GM18907 (cell line): Measurements from ENCODE around the gene BCAN.

Experiments used
- ATAC-seq: cut with Tn5 transposase; IDR thresholded peaks from one replicate; pipeline ENCODE4 v1.9.1; 2021; ENCODE audit warnings: mild to moderate bottlenecking, moderate library complexity; ENCODE audit not compliant: unreplicated experiment

BCAN gene

DNA sequence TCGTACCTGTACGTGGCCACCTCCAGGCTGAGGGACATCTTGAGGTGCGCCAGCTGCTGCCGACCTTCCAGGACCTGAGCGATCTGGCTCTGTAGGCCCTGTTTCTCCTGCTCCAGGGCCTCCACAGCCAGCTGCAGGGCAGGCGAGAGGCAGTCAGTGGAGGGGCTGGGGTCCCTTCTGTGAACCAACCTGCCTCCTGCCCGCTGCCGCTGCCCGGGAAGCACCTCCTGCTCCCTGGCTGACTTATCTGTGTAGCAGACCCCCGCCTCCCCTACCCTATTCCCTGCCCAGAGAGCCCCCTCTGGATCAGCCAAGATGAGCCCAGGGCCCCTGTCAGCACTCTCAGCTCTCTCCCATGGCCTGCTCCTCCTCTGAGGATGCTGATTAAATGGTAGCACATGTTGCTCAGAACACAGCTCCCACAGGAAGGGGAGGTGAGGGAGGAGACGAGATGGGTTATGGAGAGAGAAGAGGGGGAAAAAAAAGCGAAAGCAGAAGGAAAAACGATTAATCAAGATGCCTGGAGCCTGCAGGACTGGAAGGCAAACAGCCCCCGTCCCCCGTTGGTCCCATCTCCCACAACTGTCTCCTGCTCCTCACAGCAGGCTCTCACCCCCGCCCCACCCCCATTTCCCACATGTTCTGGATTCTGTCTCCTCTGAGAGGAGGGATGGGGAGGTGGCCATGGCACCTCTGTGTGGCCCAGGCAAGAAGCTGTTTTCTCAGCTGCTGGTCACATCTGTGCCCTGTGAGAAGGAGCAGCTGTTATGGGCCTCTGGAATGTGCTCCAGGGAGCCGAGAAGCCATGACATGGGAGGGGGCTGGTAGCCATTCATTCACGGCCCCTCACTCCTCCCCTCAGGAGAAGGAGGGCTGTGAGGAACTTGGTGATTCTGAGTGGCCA lies 33.5 kb downstream of the BCAN start:
- ATAC-seq, result no peak

DNA sequence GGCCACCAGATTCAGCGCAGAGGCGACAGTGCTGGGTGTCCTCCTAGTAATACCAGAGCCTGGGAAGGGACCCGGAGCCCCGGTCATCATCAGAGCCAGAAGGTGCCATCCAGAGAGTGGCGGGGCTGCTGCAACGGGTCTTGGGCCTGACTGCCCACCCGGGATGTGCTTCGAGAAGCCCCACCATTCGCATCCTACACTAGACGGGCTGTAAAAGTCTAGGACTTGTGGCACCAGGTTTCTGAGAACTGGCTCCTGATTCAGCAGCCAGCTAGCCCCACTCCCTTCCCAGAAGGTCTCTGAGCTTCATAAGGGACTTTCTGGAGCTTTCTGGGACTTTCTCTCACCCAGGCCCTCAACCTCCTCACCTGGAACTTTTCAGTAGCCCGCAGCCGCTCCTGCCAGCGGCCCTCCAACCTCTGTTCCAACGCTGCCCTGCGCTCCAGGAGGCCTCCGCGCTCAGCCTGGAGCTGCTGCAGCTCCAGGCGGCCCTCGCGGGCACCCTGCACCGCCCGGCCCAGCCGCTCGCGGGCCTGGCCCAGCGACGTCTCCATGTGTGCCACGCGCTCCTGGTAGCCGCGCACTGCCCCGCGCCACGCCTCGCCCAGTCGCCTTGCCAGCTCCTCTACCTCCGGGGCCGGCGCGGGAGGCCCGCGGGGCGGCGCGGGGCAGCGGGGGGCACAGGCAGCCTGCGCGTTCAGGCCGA lies 34.4 kb downstream of the BCAN start:
- ATAC-seq, result no peak

DNA sequence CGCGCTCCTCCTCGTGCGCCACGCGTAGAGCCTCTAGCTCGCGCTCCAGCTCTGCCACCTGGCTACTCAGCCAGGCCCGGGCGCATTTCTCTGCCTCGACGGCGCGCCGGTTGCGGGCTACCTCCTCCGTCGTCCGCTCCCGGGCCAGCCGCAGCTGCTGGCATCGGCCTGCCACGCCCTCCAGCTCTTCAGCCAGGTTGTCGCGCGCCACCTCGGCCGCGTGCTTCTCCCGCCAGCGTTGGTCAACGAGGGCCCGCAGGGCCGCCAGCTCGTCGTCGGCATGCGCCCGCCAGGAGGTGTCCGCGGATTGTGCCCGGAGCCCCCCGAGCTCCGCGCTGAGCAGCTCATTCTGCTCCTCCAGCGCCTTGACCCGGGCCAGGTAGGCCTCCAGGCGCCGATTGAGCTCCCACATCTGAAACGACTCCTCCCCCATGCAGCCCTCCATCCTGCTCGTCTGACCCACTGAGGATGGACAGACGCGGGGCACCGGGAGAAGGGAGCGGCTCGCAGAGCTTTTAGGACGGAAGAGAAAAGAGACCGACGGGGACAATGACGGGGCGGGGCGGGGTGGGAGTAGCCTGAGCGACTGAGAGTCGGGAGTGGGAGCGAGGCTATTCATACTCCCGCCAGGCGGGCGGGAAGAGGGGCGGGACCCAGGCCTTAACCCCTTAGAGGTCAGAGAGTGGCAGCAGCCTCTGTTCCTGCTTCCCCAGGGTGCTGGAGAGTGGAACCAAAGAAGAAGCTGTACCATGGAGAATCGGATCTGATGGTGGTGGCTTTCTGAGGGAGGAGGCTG lies 35.1 kb downstream of the BCAN start, which contains the start of gene NES:
TSS of gene NES (minus strand) at position 588 of the 796 bp plus-strand sequence. CDS start at position 445, 143 bp downstream.
- no peak for ATAC-seq

DNA sequence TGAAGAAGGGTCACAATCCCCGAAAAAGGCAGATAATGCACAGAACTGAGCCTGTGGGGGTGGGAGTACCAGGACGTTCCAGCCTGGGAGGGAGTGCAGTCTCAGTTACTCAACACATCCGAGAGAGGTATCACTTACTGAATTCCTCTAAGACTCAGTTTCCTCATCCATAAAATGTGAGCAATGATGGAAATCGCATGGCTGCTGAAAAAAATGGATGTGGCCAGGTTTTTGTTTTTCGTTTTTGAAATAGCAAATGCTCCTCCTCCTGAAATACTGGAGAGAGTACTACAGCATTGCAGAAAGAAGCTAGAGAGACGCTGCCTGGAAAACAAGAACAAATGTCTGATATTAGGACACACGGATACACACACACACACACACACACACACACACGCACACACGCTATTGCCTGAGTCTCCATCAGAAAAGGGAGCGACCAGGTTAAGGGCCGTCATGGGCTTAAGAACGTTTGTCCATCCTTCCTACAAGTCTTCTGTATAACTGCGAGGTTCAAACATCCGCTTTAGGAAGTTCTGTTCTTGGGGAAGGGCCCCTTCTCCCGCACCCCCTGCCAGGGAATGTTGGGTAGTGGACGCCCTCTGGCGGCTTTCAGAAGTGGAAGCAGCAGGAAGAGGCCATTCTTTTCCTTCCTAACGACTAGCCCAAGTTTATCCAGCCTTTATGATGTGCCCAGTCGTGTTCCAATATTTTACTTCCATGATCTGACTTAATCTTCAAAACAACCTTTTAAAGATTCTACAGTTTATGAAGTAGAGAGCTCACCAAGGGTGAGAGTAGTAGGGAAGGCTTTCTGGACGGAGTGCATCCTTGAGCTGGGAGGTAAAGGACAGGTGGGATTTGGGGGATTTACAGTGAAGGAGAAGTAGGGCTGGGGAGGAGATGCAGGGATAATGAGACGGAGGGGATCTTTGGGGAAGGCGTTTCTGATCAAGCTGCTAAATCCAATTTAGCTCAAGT lies 36.0 kb downstream of the BCAN start:
- no peak for ATAC-seq

DNA sequence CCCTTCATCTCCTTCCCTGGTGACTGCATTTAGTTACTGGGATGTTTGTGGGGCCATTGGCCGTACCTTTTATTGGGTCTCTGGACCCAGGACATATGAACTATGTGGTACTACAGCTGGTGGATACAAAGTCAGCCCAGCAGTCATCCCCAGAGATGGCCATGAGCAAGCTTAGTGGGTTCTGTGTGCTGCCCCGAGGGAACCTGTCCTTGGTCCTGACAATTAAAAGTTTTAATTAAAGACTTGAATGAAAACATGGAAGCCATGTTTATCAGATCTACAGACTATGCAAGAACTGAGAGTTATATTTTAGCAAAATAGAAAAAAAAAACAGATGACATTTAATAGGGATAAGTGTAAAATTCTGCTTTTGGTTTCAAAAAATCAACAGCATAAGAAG lies 38.1 kb downstream of the BCAN start:
- no peak for ATAC-seq

DNA sequence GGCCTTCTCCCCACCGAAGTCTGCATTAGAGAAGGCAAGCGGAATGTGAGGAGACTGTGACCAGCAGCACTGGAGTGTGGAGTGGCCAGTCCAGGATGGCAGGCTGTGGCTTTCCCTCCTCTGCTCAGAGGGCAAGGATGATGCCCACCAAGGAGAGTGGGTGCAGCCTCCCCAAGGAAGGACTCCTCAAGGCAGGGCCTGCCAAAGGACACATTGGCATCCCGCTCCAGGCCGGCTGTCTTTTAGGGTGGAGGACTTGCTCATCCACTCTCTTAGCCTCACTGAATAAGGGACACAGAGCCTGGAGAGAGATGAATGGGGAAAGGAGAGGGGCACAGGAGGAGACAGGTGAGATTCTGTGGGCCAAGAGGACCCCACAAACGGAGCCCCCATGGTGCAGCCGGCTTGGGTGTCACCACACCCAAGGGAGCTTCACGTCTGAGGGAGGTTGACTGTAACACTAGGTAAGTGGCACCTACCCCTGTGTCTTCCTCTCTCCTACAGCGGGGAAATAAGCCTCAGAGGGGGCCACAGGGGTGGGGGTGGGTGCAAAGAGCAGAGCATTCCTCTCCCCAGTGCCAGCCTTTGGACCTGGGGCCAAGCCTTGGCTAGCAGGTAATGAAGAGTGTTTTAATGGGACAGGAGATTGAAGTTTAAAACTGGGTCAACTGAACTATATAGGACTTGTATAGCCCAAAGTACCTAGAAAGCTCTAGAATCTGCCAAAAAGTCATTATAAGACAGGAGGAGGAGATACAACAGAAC lies 39.5 kb downstream of the BCAN start:
- ATAC-seq, result no peak

DNA sequence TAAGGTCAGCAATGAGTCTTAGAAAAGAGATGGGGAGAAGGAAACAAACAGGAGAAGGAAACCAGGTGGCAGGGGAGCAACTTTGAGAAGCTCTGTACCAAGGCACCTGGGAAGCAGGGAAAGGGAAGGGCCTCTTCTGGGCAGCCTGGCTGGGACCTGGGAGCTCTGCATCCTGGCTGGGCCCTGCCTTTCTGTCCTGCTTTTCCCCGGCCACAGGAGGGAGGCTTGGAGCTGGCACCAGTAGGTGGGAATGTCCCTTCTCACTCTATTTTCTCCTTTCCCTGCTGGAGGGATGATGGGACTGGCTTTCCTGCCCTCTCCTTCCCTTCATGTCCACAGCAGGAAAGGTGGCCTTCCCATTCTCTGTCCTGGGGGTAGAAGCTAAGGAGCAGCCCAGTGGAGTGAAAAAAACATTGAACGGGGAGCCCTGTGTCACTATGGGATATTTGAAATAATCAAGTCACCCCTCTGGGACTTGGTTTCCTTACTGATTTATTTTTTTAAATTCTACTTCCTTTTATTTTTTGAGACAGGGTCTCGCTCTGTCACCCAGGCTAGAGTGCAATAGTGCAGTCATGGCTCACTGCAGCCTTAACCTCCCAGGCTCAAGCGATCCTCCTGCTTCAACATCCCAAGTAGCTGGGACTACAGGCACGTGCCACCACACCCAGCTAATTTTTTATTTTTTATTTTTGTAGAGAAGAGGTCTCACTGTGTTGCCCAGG lies 40.4 kb downstream of the BCAN start:
- no peak for ATAC-seq

DNA sequence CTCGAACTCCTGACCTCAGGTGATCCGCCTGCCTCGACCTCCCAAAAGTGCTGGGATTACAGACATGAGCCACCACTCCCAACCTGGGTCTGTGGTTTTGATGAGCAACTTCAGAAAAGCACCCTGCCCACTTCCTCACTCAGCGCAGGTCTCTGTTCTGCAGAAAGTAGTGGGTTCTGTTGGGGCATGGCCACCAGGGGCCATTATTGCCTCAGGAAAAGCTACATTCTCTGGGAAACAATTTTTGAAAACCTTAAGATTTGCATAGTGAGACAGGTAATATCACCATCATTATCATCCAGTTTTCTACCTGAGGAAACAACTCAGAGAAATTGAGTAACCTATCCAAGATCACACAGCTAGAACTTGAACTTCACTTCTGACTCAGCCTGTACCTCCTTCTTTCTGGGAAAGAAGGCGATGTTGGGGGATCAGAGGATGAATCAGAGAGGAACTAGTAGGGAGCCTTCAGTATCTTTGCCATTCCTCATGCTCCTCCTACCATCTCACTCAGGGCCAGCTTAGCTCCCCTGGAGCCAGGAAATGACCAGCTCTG lies 42.4 kb downstream of the BCAN start:
- ATAC-seq, result no peak

DNA sequence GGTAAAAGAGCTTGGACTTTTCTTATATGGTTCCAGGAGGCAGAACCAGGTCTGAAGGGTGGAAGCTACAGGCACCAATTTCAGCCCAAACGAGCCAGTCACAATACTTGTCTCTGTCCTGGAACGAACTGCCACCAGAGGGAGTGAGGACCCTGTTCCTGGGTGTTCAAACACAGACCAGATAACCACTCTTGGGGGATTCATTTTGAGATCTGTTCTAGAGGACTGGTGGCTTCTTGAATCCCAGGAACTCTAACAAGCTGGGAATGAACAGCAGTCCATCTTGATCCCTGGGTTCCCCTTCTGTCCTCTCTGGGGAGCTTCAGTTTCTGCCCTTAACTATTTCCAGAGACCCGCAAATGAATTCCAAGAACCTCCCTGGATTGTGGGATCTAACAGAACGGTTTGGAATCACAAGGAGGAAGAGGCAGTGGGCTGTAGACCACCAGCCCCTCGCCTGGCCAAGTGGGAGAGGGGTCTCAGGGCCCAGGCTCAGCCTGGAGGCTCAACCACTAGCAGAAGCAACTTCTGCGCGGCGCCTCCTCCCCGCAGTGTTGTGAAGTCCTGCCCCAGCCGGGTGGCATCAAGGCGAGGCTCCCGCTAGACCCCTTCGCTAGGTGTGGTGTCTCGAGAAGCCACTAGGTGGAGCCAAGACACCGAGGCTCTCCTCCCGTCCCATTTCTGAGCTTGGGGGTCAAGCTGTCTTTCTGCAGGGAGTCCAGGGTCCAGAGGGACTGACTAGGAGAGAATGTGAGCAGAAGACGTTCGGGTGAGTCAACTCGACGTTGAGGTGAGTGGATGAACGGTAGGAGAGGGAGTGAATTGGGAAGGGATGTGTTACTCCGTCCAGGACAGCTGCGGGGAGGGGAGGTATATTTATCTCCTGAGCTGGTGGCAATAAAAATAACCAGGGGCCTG lies 47.4 kb downstream of the BCAN start:
- peak; percentile 74 for ATAC-seq

DNA sequence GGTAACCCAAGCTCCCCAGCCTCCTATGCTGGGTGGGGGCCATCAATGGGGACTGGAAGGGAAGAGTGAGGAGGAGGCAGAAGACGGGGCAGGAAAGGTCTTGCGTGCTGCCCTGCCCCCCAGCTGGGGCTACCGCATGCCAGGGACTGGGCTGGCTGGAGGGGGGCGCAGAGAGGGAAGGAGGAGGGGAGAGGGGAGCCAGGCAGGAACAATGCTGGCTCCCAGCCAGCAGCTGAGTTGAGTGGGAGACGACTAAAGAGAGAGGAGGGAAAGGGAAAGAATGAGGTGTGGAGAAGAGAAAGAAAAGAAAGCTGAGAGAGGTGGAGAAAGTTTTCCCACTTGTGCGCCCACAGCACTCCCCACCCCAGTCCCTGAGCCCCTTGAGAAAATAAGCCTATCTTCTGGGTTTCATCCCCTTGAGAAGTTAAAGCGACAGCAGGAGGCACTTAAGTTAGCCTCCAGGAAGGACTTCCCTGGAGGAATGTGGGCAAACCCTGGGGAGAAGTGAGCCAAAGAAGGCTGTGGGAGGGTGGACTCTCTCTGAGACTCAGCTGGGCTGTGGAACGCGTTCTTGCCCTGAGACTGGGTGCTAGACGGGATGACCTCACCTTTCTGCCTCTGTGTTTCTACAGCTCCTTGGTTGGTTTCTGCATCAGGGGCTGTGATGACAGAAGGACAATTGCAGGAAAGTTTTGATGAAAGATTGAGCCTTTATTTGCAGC lies 48.2 kb downstream of the BCAN start:
- ATAC-seq, result no peak

DNA sequence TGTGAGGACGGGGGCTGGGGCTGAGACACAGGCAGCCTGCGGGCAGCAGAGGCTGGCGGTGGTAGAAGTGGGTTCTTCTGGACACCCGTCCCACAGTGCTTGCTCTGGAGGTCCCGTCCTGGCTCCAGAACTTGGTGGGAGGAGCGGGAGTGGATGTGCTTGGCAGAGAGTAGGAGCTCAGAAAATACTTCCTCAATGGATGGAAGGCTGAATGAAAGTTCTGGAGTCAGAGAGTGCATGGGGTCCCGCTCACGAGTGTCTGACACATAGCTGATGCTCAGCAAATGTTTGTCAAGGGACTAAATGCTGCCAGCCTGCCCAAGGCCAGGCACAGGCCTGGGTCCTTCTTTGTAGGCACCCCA lies 48.7 kb downstream of the BCAN start:
- ATAC-seq, result no peak

DNA sequence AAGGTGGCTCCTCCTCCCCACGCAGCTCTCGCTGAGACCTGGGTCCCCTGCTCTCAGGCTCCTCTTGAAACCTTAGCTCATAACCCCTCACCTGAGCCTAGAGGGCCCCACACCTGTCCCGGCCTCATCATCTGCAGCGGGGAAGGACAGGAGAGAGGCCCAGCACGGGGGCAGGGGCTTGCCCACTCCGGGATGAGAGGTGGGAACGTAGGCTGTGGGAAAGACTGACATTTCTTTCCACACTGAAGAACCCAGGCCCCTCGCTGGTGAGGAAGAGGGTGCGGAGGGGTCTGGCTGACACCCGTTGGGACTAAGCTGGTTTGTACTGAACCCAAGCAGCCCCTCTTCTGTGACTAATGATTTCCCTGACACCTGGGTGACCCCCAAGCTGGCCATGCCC lies 49.3 kb downstream of the BCAN start:
- ATAC-seq, result no peak

DNA sequence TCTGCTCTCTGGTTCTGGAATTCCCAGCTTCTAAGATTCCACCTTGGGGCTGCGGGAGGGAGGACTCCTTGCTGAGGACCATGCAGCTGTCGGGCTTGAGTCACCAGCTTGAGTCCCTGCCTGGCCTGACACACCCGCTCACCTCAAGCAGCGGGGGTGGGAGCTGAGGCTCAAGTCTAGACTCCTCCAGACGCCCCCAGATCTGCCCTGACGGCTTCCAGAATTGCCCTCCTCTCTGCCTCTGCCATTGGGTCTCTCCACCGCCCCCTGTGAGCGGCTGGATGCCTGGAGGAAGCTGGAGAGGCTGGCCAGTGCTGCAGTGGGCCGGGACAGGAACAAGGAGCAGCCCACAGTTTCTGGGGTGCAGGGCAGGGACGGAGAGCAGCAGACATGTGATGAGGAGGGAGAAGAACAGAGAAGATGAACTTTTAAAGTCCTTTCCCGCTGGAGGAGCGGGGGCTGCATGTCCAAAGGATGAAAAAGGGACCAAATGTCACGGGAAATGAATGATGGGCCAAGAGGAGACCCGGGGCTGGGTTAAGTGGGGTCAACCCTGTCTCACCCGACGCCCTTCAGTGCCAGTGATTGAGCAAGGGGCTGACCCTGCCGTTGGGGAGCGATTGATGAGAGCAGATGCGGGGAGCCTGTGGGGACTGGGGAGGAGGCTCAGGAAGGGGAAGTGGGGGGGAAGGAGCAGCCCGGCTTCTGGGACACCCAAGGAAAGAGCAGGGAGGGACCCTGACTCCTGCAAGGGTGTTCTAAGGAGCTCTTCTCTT lies 49.9 kb downstream of the BCAN start:
- no peak for ATAC-seq

DNA sequence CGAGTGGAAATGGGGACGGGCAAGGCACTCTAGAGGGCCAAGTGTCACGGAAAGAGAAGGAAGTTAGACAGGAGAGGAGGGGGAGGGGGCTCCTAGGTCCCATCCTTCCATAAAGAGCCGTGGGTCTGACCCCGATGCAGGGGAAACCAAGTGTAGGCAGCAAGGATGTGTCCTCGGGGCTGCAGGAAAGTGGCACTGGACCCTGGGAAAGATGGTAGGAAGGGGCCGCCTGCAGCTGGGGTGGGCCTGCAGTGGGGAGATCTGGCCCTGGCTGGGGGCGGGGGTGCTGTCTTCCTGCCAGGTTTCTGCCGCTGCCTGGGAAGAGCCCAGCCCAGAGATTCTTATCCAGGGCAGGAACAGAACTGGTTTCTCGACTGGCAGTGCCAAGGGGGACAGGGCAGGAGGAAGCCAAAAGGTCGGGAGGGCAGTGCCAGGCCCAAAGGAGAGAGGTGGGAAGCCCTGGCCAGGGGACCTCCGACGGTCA lies 50.6 kb downstream of the BCAN start:
- no peak for ATAC-seq

DNA sequence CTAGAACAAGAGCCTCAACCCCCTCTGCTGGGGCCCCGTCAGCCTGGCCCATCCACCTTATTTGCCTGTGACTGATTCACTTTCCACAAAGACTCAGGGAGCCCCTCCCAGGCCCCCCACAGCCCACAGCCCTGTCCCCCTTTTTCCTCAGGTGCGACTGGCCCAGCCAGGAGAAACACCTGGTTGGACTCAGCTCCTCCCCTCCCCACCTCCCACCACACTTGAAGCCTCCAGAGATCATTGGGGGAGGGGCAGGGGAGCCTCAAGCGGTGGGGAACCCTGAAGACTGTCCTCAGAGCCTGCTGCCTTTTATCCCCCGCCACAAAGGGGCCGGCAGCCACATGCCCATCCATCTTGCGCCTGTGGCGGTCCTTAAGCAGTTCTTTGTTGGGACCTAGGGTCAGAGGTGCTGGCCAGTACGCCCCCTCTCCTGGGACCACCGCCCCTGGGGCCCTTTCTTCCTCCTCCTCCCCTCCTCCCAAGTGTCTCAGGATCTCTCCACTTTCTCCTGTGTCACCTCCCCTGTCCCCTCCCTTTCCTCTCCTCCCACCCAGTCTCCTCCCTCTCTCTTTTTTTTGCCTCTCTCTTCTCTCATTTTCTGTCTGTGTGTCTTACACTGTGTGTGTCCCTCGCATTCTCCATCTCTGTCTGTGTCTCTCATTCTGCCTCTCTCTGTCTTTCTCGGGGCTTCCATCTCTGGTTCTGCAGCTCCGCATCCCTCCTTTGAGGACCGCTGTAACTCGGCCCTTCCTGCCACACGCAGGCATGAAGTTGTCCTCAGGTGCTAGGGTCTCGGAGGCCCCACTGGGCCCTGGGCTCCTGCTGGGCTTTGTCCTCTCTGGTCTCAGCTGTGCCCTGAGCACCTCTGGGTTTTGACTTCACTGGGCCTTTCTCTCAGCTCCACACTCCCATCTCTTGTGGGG lies 51.3 kb downstream of the BCAN start:
- ATAC-seq, result no peak
